T-helper 1 cell (primary cell): Measurements from ENCODE around the gene FNDC3A.
A peak's percentile ranks its signal among the peaks of the same experiment; 100 is the strongest.

Experiments
- DNase-seq, 5 donors: peaks; one replicate each; pipeline ENCODE4 v3.0.0-alpha.2; 2012 to 2020

FNDC3A gene

DNA sequence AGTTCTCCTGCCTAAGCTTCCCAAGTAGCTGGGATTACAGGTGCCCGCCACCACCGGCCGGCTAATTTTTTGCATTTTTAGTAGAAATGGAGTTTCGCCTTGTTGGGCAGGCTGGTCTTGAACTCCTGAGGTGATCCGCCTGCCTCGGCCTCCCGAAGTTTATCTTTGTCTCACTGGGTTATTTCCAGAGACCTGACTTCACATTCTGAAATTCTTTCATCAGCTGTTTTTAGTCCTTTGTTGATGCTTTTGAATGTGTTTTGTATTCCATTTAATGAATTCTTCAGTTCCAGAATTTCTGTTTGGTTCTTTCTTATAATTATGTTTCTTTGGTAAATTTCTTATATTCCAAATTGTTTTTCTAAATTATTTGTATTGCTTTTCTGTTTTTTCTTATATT lies 189.0 kb downstream of the FNDC3A start:
- DNase-seq: no peak

DNA sequence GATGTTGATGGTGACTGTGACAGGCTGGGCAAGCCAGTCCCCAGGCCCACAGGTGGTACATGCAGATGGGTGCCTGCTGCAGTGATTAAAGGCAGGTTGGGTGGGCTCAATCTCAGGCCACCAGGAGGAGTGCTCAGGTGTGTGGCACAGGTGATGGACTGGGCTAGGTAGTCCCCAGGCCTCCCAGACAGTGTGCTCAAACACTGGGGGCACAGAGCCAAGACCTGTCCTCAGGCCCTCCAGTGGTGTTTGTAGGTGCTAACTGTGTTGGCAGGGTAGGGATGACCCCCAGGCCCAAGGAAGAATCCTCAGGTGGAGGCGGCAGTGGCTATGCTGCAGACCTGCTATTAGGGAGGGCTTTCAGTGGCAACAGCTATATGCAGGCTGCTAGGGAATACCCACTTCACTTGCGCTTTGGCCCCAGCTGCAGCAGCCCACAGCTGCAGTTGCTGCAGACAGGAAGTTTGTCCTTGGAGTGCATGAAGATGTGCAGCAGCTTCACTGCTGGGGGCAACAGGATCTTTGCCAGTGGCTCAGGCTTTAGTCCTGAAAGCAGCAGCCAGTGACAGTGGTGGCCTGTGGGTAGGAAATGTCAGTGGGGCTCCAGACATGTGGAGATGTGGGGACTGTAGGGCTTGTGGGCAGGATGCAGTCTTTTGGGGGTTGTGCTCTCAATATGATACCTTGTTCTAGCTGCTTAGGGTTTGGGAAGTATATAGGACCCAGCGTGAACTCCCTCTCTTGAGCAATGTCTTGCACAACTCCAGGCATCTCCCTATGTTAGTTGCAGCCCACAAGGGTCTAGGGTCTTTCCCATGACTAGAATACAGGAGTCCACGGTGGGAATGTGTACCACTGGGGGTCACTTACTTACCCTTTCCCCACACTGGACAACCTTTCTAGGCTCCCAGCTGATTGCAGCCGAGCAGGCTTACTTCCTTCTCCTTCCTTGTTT lies 190.4 kb downstream of the FNDC3A start:
- DNase-seq: no peak

DNA sequence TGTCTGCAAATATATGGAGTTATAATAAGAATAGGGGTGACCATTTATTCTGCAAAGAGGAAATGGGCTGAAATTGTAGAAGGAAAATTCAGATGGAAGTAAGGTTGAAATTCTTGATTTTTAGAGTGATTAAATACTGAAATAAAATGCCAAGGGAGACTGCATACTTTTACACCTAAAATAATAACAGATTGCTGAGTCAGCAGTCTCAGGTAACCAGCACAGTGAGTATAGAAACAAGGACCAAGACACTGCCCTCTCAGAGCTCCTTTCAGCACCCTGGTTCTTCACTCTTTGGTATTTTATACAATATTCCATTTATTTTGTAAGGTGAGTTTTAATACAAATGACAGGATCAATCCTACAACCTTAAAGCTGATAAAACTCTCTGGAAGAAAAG lies 195.6 kb downstream of the FNDC3A start:
- no peak for DNase-seq

DNA sequence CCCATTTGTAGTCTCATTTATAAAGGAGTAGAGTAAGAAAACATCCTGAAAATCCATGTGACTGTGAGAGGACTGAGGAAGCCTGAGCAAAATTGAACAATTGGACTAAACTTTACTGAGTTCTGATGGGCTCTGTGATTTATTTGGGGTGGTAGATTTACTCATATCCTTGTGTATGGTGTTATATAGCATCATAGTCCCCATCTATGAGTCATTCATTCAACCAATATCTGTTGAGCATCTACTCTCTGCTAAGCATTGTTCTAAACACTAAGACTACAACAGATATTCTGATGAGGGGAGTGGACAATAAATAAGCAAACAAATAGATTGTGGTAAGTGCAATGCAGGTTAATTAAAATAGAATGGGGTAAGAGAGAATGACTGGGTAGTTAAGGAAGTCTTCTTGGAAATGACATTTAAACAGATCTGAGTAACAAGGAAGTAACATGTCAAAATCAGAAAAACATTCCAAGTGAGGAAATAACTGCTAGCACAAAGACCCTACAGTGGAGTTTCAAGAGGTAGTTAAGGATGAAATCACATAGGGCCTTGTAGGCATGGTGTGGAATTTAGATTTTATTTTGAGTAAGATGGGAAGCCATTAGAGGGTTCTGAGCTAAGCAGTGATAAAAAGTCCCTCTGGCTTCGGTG lies 208.1 kb downstream of the FNDC3A start:
- peak in 1 of 5 donors; percentile 20 for DNase-seq

DNA sequence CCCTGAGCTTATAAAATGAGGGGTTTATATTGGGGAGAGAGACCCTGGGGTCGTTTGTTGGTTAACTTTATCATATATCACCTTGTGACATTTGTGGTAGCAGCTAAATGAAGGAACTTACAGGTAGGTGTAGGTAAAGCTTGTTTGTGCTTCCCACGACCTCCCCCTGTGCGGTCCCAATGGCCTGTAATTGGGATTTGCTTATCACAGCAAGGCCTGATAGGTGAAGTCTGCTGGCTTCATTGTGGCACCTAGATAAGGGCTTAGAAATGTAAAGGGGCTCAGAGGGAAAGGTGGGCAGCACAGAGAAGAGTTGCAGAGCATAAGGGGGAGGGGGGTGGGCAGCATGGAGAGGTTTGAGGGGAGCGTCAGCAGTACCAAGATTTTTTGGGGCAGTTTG lies 208.9 kb downstream of the FNDC3A start:
- DNase-seq: no peak

DNA sequence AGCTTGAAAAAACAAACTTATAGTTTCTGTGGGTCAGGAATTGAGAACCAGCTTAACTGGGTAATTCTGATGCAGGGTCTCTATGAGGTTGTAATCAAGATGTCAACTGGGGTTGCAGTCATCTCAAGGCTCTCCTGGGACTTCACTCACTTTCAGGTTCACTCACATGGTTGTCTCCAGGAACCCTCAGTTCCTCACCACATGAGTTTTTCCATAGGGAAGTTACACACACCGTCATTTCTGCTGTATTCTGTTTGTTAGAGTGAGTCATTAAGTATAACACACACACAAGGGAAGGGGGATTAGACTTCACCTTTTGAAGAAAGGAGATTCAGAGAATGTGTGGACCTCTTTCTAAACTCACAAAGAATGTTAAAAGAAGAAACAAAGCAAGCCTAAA lies 209.6 kb downstream of the FNDC3A start:
- peak in 1 of 5 donors; percentile 3 for DNase-seq

DNA sequence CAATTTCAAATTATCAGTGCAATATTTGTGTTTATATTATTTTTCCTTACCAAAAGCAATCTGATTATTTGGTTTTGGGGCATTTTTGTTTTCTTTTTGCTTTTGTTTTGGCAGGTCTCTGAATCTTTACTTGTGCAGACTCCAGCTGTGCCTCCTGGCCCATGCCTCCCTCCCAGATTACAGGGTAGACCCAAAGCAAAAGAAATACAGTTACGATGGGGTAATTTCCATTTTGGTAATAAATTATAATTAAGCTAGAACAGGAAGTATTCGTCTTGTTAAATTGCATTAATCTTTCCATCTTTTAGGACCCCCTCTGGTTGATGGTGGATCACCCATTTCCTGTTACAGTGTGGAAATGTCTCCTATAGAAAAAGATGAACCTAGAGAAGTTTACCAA lies 215.2 kb downstream of the FNDC3A start:
- DNase-seq: no peak

DNA sequence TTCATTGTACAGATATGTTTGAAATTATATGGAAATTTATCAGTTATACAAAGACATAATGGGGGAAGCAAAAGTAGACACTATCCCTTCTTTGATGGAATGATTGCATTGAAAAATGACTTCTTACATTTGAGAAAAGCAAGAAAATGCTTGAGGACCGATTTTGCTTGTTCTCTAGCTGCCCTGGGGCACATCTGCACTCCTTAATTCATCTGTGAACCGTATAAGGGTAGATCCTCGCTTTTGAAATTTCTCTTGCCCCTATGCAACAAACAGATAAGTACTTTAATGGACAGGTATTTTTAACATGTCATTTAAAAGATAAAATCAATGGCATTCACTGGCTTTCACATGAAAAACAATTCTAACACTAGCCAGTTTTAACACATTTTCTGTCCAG lies 230.9 kb downstream of the FNDC3A start:
- no peak for DNase-seq

DNA sequence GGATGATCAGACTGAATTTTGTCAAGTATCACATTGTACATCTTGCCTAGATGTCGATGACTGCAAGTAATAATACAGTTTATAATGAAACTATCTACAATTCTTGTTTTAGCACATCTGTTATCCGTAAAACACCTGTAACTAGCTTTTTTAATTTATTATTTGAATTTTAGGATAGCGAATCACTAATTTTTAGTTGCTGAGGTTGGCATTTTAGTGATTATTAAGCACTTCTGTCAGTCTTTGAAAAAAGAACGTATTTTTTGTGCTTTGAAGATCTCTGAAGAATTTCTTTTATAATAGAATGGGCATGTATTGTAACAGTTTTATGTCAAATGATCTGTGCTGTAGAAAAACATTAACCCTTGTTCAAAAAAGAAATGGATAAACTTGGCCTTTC lies 232.9 kb downstream of the FNDC3A start:
- DNase-seq: no peak

DNA sequence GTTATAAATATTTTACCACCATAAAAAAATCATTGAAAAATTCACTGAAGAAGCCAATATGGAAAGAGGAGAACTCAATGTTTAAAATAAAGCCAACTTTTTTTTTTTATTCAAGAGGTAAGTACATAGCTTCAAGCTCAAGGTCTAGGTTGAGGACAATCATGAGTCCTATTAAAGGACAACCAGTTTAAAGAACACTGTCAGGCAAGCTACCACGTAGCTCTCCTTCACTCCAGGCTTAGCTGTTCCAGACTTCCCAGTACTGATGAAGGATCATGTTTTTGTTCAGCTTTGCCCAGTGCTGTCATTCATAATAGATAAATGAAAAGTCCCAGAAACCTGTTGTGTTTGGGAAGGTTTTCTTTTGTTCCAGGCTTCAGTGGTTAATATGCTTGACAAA lies 234.4 kb downstream of the FNDC3A start:
- no peak for DNase-seq

DNA sequence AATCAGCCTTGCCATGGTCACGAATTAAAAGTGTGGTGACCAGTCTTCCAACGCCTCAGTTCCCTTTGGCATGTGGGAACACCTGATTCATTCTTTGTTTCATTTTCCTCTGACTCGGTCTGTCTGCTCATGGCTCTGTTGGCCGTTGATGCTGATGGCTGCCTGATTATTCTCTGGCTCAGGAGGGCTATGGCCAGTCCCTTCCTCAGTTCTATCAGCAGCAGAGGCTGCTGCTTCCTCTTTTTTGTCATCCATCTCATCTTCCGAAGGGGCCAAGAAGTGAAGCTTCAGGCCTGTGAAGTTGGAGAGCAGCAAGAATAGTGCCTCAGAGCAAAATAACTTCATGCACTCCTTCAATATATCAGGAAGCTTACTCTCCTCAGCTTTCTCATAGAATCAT lies 235.0 kb downstream of the FNDC3A start:
- no peak for DNase-seq

DNA sequence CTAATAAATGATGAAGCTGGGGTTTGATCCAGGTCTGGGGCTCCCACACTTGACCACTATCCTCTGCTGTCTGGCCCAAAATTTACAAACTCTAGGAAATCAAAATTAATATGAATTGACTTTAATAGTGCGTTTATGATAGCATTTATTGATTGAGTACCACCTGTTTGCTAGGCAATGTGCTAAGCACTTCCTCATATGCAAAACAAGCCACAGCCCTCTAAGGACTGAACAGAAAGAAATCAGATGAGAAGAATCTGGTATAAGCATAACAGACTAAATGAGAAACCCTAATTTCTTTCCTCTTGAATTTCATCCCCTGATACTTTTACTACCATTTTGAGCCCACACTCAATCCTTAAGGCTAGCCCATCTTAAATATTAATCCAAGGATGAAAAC lies 237.8 kb downstream of the FNDC3A start:
- DNase-seq: no peak

DNA sequence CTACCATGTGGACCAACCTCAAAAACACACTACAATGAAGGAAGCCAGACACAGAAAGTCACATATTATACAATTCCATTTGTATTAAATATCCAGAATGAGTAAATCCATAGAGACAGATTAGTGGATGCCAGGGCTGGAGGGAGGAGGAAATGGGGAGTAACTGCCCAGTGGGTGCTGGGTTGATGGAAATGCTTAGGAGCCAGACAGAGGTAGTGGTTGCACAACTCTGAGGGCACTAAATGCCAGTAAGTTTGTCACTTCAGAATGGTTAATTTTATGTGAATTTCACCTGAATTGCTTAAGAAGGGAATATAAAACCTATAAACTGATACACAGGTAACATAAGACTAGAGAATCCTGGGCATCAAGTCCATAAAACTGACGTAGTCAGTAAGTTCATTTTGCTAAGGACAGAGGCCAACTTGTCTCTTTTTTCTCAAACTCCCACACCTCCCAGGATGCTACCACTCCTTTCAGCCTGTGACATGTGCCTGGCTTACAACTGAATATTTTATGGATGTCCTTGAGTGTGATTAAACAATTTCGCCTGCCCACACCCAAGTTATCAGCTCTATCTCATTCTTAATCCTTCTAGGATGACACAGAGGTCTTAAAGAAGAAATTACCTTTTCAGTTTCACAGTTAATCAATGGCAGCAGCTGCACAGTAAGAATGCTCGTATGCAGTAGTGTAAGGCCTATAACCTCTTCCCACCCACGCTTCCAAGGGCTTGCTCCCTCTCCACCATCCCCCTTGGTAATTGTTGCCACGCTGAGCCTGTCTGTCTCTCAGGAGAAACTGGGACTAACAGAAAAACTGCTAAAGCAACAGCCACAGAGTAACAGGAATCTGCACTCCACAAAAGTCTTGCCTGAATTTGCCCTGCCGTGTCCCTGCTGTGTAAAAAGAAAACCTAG lies 238.5 kb downstream of the FNDC3A start:
- no peak for DNase-seq

DNA sequence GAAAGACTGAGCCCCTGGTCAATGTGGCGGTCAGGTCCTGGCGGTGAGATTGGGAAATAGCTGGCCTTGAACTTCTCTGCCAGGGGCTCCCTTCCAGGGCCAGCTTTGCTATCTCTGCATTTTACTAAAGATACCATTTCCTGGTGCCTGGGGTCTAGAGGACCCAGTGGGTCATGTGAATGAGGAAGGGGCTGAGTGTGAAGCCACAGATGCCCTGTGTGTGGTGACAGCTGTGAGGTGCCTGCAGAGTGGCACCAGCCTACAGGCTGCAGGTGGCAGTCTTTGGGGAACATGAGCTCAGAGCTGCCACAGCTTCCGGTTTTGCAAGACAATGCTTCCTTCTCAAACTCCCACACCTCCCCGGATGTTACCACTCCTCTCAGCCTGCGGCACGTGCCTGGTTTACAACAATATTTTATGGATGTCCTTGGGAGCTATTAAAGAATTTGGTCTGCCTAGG lies 239.2 kb downstream of the FNDC3A start:
- DNase-seq: peak in 3 of 5 donors; percentile 21 to 74 (median 21)

DNA sequence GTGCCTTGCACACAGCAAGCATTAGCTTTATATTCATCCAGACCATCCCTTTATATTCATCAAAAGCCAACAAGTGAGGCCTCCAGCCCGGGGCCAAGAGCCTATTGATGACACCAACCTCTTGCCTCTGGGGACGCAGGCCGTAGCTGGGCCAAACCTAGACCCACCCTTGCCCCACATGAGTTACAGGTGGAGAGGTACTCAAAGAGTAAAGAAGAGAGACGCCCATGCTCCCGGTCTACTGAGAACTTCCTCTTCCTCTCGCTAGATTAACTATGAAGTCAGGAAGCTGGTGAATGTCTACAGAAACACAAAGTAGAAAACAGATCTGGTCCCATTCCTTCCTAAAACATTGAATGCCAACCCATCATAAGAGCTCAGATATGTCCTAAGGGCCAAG lies 240.6 kb downstream of the FNDC3A start:
- no peak for DNase-seq

DNA sequence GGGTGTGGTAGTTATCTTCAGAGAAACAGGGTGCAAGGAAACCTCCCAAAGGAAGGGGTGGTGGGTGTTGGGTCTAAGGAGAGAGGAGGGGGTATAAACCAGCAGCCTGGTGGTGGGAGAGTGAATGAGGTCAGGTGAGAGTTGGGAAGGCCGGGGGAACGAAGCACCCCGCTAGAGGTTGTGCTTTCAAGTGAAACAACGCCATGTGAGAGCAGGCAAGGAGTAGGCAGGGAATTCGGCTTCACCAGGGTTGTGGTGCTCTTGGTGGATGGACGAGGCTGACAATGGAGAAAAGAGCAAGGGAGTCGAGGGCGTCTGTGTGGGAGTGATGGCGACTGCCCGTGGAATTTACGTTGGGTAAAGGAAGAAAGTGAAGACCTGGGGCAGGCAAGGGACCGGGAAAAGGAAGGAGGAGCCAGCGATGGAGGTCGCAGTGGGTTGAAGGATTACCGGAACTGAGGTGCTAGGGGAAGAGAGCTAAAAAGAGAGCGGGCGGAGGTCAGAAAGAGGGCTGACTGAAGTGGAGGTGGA lies 242.3 kb downstream of the FNDC3A start:
- no peak for DNase-seq

DNA sequence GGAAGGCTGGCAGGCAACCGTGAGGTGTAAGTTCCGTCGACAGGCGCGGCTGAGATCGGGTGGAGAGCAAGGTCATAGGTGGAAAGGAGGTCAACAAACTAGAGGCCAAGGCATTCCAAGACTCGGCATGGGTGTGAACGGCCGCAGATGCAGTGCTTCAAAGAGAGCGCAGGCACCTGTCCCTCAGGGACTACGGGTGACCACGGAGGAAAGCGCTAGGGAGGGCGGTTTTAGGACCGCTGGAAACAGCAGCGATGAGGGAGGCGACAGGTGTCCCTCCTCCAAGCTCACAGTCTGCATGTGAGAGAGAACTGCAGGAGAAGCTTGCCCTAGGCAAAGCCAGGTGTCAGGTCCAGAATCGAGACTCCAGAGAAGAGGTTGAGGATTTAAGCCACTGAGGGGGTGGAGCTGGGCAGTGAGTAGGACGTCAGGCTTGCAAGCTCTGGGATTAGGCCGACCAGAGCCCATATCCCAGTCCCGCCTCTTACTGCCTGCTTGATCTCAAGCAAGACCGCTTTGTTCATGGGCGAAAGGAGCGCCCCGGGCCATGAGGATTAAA lies 242.9 kb downstream of the FNDC3A start:
- no peak for DNase-seq

DNA sequence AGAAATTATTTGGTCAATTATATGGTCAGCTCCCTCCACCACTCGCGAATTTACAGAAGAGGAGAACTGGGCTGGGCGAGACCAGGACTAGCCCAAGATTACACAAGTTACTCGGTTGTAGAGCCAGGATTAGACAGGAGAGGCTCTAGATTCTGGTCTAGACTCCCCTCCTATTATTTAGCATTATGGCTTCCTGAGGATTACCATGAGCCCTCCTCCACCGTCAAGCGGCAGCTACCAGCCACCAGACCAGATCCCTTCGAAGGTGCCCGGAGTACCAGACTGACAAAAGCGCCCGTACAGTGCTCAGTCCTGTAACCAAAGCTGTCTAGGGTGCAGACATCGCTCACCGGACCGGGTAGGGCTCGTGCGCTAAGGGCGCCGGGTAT lies 243.9 kb downstream of the FNDC3A start:
- DNase-seq: no peak

DNA sequence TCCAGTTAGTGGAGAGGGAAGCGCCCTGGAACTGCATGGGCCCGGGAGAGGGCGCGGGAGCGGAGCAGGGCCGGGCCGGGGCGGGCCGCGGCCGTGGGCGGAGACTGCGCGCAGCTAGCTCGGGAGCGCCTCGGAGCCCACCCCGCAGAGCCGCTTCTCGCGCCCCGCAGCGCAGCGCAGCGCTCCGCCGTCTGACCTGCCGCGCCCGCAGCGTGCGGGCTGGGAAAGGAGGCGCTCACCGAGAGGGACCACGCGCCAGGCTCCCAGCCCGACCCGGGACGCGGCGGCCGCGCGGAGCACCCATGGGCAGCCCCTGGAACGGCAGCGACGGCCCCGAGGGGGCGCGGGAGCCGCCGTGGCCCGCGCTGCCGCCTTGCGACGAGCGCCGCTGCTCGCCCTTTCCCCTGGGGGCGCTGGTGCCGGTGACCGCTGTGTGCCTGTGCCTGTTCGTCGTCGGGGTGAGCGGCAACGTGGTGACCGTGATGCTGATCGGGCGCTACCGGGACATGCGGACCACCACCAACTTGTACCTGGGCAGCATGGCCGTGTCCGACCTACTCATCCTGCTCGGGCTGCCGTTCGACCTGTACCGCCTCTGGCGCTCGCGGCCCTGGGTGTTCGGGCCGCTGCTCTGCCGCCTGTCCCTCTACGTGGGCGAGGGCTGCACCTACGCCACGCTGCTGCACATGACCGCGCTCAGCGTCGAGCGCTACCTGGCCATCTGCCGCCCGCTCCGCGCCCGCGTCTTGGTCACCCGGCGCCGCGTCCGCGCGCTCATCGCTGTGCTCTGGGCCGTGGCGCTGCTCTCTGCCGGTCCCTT lies 244.5 kb downstream of the FNDC3A start, which contains the start of gene MLNR:
TSS of gene MLNR (plus strand) at position 303 of the 820 bp plus-strand sequence. CDS start at position 303, 0 bp downstream.
- peak in 4 of 5 donors; percentile 8 to 35 (median 22) for DNase-seq

DNA sequence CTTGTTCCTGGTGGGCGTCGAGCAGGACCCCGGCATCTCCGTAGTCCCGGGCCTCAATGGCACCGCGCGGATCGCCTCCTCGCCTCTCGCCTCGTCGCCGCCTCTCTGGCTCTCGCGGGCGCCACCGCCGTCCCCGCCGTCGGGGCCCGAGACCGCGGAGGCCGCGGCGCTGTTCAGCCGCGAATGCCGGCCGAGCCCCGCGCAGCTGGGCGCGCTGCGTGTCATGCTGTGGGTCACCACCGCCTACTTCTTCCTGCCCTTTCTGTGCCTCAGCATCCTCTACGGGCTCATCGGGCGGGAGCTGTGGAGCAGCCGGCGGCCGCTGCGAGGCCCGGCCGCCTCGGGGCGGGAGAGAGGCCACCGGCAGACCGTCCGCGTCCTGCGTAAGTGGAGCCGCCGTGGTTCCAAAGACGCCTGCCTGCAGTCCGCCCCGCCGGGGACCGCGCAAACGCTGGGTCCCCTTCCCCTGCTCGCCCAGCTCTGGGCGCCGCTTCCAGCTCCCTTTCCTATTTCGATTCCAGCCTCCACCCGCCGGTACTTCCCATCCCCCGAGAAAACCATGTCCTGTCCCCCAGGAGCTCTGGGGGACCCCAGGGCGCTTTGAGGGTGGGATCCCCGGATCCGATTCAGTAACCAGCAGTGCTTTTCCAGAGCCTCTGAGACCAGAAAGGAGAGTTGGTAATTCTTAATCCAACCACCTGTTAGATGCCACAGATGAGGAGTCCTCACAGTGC lies 245.3 kb downstream of the FNDC3A start:
- peak in 1 of 5 donors; percentile 6 for DNase-seq

DNA sequence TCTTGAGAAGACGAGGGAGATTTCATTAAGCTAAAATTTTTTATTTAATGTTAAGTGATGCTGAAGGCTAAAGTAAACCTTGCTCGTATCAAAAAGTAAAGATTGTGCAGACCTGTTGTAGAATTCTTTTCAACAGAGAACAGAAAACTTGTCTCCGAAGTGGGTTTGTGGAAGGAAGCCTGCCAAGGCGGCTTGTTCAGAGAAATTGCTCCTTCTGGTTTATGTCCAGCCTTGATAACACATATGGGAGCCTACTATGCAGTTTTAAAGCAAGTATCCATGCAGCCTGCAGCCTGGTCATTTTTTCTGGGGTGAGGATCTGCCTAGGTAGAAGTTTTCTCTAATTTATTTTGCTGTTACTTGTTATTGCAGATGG lies 245.9 kb downstream of the FNDC3A start:
- no peak for DNase-seq
